CD4-positive, alpha-beta T cell treated with Interleukin-12 subunit alpha and Interleukin-12 subunit beta, for 1 hour (primary cell): ENCODE results near the gene SPDEF.

ENCODE experiments used
- DNase-seq: peaks from one replicate; pipeline ENCODE4 v3.0.0-alpha.2; 2020

SPDEF gene

GRCh38 chr6:34511915-34512737 lies 44.0 kb downstream of the SPDEF start:
- no peak for DNase-seq

- DNase-seq: no peak
Measured at GRCh38 chr6:34511214-34511914, 44.8 kb downstream of the SPDEF start.

- no peak for DNase-seq
Measured at GRCh38 chr6:34510299-34510698, 45.8 kb downstream of the SPDEF start.

GRCh38 chr6:34509782-34510181 lies 46.3 kb downstream of the SPDEF start:
- no peak for DNase-seq

- DNase-seq: no peak
Measured at GRCh38 chr6:34508425-34508824, 47.7 kb downstream of the SPDEF start.

GRCh38 chr6:34506718-34507117 lies 49.4 kb downstream of the SPDEF start:
- DNase-seq: no peak

- no peak for DNase-seq
Measured at GRCh38 chr6:34497411-34497810, 58.7 kb downstream of the SPDEF start.

GRCh38 chr6:34496103-34496685 lies 59.9 kb downstream of the SPDEF start:
- no peak for DNase-seq

GRCh38 chr6:34494973-34495372 lies 61.2 kb downstream of the SPDEF start:
- no peak for DNase-seq

- no peak for DNase-seq
Measured at GRCh38 chr6:34493344-34493743, 62.8 kb downstream of the SPDEF start.

- no peak for DNase-seq
Measured at GRCh38 chr6:34491091-34491430, 65.1 kb downstream of the SPDEF start.

GRCh38 chr6:34490390-34491090 lies 65.6 kb downstream of the SPDEF start:
- no peak for DNase-seq

- DNase-seq: no peak
Measured at GRCh38 chr6:34489207-34489805, 66.8 kb downstream of the SPDEF start.
